SU-DHL-6 (cell line): ENCODE measurements around the gene PRKN.

Experiments used
- EZH2phosphoT487 ChIP-seq: fragments of 200-600 bp; sonication (generic), shearing (Covaris generic); conservative IDR thresholded peaks from 2 replicates; pipeline ENCODE4 v1.6.1; 2018; ENCODE audit warnings: mild to moderate bottlenecking, antibody characterized with exemption, low read length, moderate library complexity, mixed read lengths
- TF ChIP-seq, protein P1 (sequence below): fragments of 200-600 bp; sonication (generic); IDR thresholded peaks from one replicate; pipeline ENCODE4 v1.5.1; 2017; ENCODE audit warnings: antibody characterized with exemption, mild to moderate bottlenecking, low read length, moderate library complexity; ENCODE audit not compliant: insufficient read depth, poor library complexity, severe bottlenecking

DNA sequence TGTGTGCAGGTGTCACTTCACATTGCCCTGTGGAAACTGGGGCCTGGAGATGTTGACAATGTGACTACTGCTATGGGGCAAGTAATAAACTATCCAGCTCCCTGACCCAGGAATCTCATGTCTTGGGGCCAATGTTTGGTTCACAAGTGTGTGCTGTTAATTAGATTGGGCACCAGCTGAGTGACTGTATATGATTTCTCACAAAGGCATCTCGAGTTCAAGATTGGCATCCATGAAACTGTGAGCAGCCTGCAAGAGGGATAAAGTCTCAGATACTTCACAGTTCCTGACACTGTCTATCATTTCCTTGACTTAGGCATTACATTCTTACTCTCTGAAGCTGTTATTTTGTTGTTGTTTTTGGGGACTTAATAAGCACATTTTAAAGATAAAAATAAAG, 264.0 kb downstream of the PRKN start:
- TF ChIP-seq, protein P1, sequence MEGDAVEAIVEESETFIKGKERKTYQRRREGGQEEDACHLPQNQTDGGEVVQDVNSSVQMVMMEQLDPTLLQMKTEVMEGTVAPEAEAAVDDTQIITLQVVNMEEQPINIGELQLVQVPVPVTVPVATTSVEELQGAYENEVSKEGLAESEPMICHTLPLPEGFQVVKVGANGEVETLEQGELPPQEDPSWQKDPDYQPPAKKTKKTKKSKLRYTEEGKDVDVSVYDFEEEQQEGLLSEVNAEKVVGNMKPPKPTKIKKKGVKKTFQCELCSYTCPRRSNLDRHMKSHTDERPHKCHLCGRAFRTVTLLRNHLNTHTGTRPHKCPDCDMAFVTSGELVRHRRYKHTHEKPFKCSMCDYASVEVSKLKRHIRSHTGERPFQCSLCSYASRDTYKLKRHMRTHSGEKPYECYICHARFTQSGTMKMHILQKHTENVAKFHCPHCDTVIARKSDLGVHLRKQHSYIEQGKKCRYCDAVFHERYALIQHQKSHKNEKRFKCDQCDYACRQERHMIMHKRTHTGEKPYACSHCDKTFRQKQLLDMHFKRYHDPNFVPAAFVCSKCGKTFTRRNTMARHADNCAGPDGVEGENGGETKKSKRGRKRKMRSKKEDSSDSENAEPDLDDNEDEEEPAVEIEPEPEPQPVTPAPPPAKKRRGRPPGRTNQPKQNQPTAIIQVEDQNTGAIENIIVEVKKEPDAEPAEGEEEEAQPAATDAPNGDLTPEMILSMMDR: no peak
- TF ChIP-seq EZH2phosphoT487: no peak
